Activated naive CD8-positive, alpha-beta T cell treated with anti-CD3 and anti-CD28 coated beads, Interleukin-2, amount 10 ng/mL, durations not matched to agents 7 days and 5 days (primary cell): ENCODE measurements around the gene MRPL54. TPM values are rescaled to one million over a fixed set of nuclear protein-coding genes. Genes with fewer than 3 reads are reported as not detected.

Experiments used
- total RNA-seq, 2 experiments: library from RNA; stranded (reverse); gene quantifications; one replicate each; pipeline ENCODE4 v1.2.3, GENCODE V29; 2021

Gene MRPL54
- total RNA-seq, 2 experiments from 2014 or later: 68.9 to 73.9 TPM

Other genes starting within 250 kb of the MRPL54 start
- gene TEKTIP1, start 223.5 kb upstream of the MRPL54 start, total RNA-seq: 10 to 100 TPM; 11.4 to 13.9 TPM
- gene MFSD12, start 205.1 kb upstream of the MRPL54 start, total RNA-seq: 10 to 100 TPM; 84.5 to 90.8 TPM
- gene HMG20B, start 189.7 kb upstream of the MRPL54 start, total RNA-seq: 10 to 100 TPM; 58.5 to 59.5 TPM
- 1 to 10 TPM; 1.4 to 1.5 TPM for gene GIPC3, start 177.2 kb upstream of the MRPL54 start, total RNA-seq
- 1 to 10 TPM; 1.7 to 2.1 TPM for gene TBXA2R, start 155.8 kb upstream of the MRPL54 start, total RNA-seq
- 10 to 100 TPM; 36.8 to 40.8 TPM for gene CACTIN, start 135.9 kb upstream of the MRPL54 start, total RNA-seq
- 10 to 100 TPM; 18.9 to 23.5 TPM for gene PIP5K1C, start 62.2 kb upstream of the MRPL54 start, total RNA-seq
- gene TJP3, start 54.3 kb upstream of the MRPL54 start, total RNA-seq: 1 to 10 TPM; 5.2 to 7.6 TPM
- gene APBA3, start 990 bp upstream of the MRPL54 start, total RNA-seq: 10 to 100 TPM; 54.5 to 61.9 TPM
- gene RAX2, start 9.5 kb downstream of the MRPL54 start, total RNA-seq: not detected
- 10 to 100 TPM; 29.4 to 31.8 TPM for gene MATK, start 23.7 kb downstream of the MRPL54 start, total RNA-seq
- under 1 TPM; 0.55 to 0.91 TPM for gene ZFR2, start 106.4 kb downstream of the MRPL54 start, total RNA-seq
- not detected for gene ATCAY, start 118.0 kb downstream of the MRPL54 start, total RNA-seq
- not detected for gene NMRK2, start 170.4 kb downstream of the MRPL54 start, total RNA-seq
- gene DAPK3, start 208.4 kb downstream of the MRPL54 start, total RNA-seq: 10 to 100 TPM; 44.8 to 49.8 TPM
- gene EEF2, start 222.8 kb downstream of the MRPL54 start, total RNA-seq: 1,000 to 10,000 TPM; 1,510 to 1,513 TPM
- gene PIAS4, start 245.1 kb downstream of the MRPL54 start, total RNA-seq: 10 to 100 TPM; 32.1 to 38.3 TPM